HL-60 (cell line): ENCODE results near the gene FOS.
A peak's percentile ranks its signal among the peaks of the same experiment; 100 is the strongest.

Experiments
- DNase-seq, 2 experiments: peaks; one replicate each; pipeline ENCODE4 v3.0.0-alpha.2; 2010 to 2020; ENCODE audit warnings: low read depth in 1 of 2, low spot score in 1 of 2
- H3K27ac ChIP-seq: fragments of 250-450 bp; sonication (Bioruptor Pico); replicated peaks from 2 replicates; pipeline ENCODE4 v1.5.1; 2020; ENCODE audit warnings: mild to moderate bottlenecking, moderate library complexity
- H3K27me3 ChIP-seq: fragments of 250-450 bp; sonication (Bioruptor Pico); 2 replicates; pipeline ENCODE4 v1.5.1; 2021; ENCODE audit warnings: mild to moderate bottlenecking, moderate library complexity; ENCODE audit not compliant: insufficient read depth, poor library complexity, severe bottlenecking
- H3K4me3 ChIP-seq: replicated peaks from 2 replicates; pipeline ENCODE4 v1.5.1; 2011; ENCODE audit warnings: mild to moderate bottlenecking, control low read depth, low read length; ENCODE audit not compliant: insufficient read depth
- GABPA ChIP-seq: IDR thresholded peaks from 2 replicates; pipeline ENCODE4 v1.6.1; 2012; ENCODE audit warnings: low read depth
- POLR2AphosphoS5 ChIP-seq: IDR thresholded peaks from 2 replicates; pipeline ENCODE4 v1.6.1; 2012; ENCODE audit warnings: low read depth
- SPI1 ChIP-seq: IDR thresholded peaks from 2 replicates; pipeline ENCODE4 v1.6.1; 2012; ENCODE audit warnings: low read depth, mild to moderate bottlenecking, borderline replicate concordance
- TF ChIP-seq, protein P1 (sequence below): IDR thresholded peaks from 2 replicates; pipeline ENCODE4 v1.6.1; 2012; ENCODE audit warnings: low read depth; ENCODE audit not compliant: insufficient replicate concordance
- TF ChIP-seq, protein P2 (sequence below): IDR thresholded peaks from one replicate; pipeline ENCODE4 v1.5.1; 2011; ENCODE audit warnings: low read length, control low read depth, inconsistent platforms; ENCODE audit not compliant: insufficient read depth

FOS gene

DNA sequence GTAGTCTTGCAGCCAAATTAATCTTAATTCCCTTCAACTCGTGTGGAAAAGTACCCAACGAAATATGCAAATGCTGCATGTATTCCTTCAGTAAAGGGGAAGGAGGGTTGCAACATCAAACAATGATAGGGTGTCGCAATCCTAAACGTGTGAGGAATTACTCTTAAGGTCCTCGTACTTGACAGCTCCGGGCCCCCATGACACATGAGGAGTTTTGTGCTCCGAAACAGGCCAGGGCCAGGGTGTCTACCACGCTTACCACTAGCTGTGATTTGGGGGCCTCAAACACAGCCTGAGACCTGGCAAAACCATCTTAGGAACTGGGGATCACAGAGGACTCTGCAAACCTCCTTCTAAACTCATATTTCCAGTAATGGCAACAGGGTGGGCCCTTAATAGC lies 20.4 kb downstream of the FOS start:
- peak overlapping the region; percentile 95 for H3K27ac ChIP-seq
- TF ChIP-seq POLR2AphosphoS5 (no peak), GABPA (no peak), SPI1 (peak; percentile 55; the same call in 1 of the 2 replicates)
- TF ChIP-seq, protein P1, sequence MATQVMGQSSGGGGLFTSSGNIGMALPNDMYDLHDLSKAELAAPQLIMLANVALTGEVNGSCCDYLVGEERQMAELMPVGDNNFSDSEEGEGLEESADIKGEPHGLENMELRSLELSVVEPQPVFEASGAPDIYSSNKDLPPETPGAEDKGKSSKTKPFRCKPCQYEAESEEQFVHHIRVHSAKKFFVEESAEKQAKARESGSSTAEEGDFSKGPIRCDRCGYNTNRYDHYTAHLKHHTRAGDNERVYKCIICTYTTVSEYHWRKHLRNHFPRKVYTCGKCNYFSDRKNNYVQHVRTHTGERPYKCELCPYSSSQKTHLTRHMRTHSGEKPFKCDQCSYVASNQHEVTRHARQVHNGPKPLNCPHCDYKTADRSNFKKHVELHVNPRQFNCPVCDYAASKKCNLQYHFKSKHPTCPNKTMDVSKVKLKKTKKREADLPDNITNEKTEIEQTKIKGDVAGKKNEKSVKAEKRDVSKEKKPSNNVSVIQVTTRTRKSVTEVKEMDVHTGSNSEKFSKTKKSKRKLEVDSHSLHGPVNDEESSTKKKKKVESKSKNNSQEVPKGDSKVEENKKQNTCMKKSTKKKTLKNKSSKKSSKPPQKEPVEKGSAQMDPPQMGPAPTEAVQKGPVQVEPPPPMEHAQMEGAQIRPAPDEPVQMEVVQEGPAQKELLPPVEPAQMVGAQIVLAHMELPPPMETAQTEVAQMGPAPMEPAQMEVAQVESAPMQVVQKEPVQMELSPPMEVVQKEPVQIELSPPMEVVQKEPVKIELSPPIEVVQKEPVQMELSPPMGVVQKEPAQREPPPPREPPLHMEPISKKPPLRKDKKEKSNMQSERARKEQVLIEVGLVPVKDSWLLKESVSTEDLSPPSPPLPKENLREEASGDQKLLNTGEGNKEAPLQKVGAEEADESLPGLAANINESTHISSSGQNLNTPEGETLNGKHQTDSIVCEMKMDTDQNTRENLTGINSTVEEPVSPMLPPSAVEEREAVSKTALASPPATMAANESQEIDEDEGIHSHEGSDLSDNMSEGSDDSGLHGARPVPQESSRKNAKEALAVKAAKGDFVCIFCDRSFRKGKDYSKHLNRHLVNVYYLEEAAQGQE = no peak
- TF ChIP-seq, protein P2, sequence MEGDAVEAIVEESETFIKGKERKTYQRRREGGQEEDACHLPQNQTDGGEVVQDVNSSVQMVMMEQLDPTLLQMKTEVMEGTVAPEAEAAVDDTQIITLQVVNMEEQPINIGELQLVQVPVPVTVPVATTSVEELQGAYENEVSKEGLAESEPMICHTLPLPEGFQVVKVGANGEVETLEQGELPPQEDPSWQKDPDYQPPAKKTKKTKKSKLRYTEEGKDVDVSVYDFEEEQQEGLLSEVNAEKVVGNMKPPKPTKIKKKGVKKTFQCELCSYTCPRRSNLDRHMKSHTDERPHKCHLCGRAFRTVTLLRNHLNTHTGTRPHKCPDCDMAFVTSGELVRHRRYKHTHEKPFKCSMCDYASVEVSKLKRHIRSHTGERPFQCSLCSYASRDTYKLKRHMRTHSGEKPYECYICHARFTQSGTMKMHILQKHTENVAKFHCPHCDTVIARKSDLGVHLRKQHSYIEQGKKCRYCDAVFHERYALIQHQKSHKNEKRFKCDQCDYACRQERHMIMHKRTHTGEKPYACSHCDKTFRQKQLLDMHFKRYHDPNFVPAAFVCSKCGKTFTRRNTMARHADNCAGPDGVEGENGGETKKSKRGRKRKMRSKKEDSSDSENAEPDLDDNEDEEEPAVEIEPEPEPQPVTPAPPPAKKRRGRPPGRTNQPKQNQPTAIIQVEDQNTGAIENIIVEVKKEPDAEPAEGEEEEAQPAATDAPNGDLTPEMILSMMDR = no peak
- peak; percentile 89 to 92 for DNase-seq
- H3K4me3 ChIP-seq = no peak overlapping the region
- H3K27me3 ChIP-seq = no peaks in the 10 kb centered on the region

DNA sequence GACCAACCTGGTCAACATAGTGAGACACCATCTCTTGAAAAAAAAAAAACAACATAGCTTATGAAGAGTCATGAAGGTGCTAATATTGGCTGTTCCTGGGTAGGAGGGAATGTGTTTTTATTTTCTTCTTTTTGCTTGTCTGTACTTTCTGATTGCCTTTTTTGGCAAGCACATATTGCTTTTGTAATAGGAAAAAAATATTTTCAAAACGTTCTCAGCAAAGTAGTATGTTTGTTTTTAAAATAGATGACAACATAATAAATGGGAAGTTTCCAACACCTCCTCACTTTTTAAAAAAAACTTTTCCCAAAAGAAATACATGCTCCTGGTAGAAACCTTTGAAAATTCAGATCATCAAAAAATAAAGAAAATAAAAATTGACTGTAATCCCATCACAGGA lies 20.9 kb downstream of the FOS start:
- H3K4me3 ChIP-seq = no peak overlapping the region
- peak overlapping the region; percentile 95 for H3K27ac ChIP-seq
- DNase-seq = no peak
- no peaks in the 10 kb centered on the region for H3K27me3 ChIP-seq
- TF ChIP-seq GABPA (no peak), POLR2AphosphoS5 (no peak), SPI1 (no peak)
- TF ChIP-seq, protein P1 = no peak
- TF ChIP-seq, protein P2 = no peak

DNA sequence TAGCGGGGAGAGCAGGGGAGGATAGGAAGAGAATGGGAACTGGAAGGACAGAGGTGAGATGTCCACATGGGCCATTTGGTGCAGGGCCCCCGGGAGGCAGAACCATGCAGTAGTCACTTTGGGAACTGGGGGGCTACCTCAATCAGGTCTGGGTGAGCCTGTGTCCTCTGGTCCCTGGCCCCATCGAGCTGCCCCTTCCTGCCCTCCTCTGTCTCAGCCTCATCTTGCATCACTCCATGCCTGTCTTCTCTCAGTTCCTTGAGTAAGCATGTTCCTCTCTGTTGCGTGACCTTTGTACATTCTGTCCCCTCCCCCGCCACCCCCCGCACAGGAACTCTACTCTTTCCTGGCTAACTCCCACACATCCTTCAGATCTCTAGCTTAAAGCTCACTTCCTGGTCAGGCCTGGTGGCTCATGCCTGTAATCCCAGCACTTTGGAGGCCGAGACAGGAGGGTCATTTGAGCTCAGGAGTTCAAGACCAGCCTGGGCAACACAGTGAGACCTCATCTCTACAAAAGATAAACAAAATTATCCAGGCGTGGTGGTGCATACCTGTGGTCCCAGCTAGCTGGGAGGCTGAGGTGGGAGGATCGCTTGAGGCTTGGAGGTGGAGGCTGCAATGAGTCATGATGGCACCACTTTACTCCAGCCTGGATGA lies 23.2 kb downstream of the FOS start:
- peak; percentile 84 for TF ChIP-seq POLR2AphosphoS5
- TF ChIP-seq SPI1 = peak; percentile 50; the same call in 1 of the 2 replicates
- no peak for TF ChIP-seq GABPA
- TF ChIP-seq, protein P1 = no peak
- TF ChIP-seq, protein P2 = no peak
- peak overlapping the region; percentile 66 for H3K27ac ChIP-seq
- peak; percentile 84 to 87 for DNase-seq

More for the DNA sequence above, 23.2 kb downstream of the FOS start:
- H3K4me3 ChIP-seq = no peak overlapping the region
- no peaks in the 10 kb centered on the region for H3K27me3 ChIP-seq
